ENCODE measurements around the gene FAM3D.

The FAM3D gene

GRCh38 chr3:58638591-58638990, 28.0 kb downstream of the FAM3D start:
- Histone ChIP-seq H2AFZ (ENCODE audit: low read length, unreplicated experiment) (peak overlapping the region; percentile 65), H3K27me3 (ENCODE audit: insufficient read depth, low read length) (no peaks in the 10 kb centered on the region), H3K4me1 (ENCODE audit: control insufficient read depth, insufficient read depth, low read length, unreplicated experiment) (peaks cover 9% of the 10 kb centered on the region), H3K79me2 (ENCODE audit: control insufficient read depth, insufficient read depth, low read length, unreplicated experiment) (no peaks in the 10 kb centered on the region), H3K27ac (ENCODE audit: low read depth, low read length) (no peak overlapping the region), H3K36me3 (ENCODE audit: insufficient read depth, low read length) (no peaks in the 10 kb centered on the region), H3K4me3 (ENCODE audit: low read depth, low read length) (no peak overlapping the region; the same call in 1 of the 2 replicates)

GRCh38 chr3:58637509-58637908, 29.1 kb downstream of the FAM3D start:
- H3K79me2 ChIP-seq (ENCODE audit: control insufficient read depth, insufficient read depth, low read length, unreplicated experiment): no peaks in the 10 kb centered on the region
- no peaks in the 10 kb centered on the region for H3K27me3 ChIP-seq (ENCODE audit: insufficient read depth, low read length)
- H2AFZ ChIP-seq (ENCODE audit: low read length, unreplicated experiment): no peak overlapping the region
- peaks cover 9% of the 10 kb centered on the region for H3K4me1 ChIP-seq (ENCODE audit: control insufficient read depth, insufficient read depth, low read length, unreplicated experiment)
- H3K27ac ChIP-seq (ENCODE audit: low read depth, low read length): no peak overlapping the region
- H3K4me3 ChIP-seq (ENCODE audit: low read depth, low read length): no peak overlapping the region
- no peaks in the 10 kb centered on the region for H3K36me3 ChIP-seq (ENCODE audit: insufficient read depth, low read length)

GRCh38 chr3:58635371-58636285, 30.9 kb downstream of the FAM3D start:
- peaks cover 9% of the 10 kb centered on the region for H3K4me1 ChIP-seq (ENCODE audit: control insufficient read depth, insufficient read depth, low read length, unreplicated experiment)
- H3K27me3 ChIP-seq (ENCODE audit: insufficient read depth, low read length): no peaks in the 10 kb centered on the region
- no peaks in the 10 kb centered on the region for H3K36me3 ChIP-seq (ENCODE audit: insufficient read depth, low read length)
- H3K27ac ChIP-seq (ENCODE audit: low read depth, low read length): no peak overlapping the region
- H3K4me3 ChIP-seq (ENCODE audit: low read depth, low read length): no peak overlapping the region
- no peaks in the 10 kb centered on the region for H3K79me2 ChIP-seq (ENCODE audit: control insufficient read depth, insufficient read depth, low read length, unreplicated experiment)
- no peak overlapping the region for H2AFZ ChIP-seq (ENCODE audit: low read length, unreplicated experiment)

GRCh38 chr3:58633157-58633865, 33.3 kb downstream of the FAM3D start:
- no peaks in the 10 kb centered on the region for H3K79me2 ChIP-seq (ENCODE audit: control insufficient read depth, insufficient read depth, low read length, unreplicated experiment)
- peaks cover 18% of the 10 kb centered on the region for H3K4me1 ChIP-seq (ENCODE audit: control insufficient read depth, insufficient read depth, low read length, unreplicated experiment)
- no peak overlapping the region for H3K4me3 ChIP-seq (ENCODE audit: low read depth, low read length)
- H3K27me3 ChIP-seq (ENCODE audit: insufficient read depth, low read length): no peaks in the 10 kb centered on the region
- no peaks in the 10 kb centered on the region for H3K36me3 ChIP-seq (ENCODE audit: insufficient read depth, low read length)
- H3K27ac ChIP-seq (ENCODE audit: low read depth, low read length): no peak overlapping the region
- H2AFZ ChIP-seq (ENCODE audit: low read length, unreplicated experiment): no peak overlapping the region

GRCh38 chr3:58631742-58632141, 34.8 kb downstream of the FAM3D start:
- no peaks in the 10 kb centered on the region for H3K36me3 ChIP-seq (ENCODE audit: insufficient read depth, low read length)
- H2AFZ ChIP-seq (ENCODE audit: low read length, unreplicated experiment): no peak overlapping the region
- H3K27ac ChIP-seq (ENCODE audit: low read depth, low read length): no peak overlapping the region
- no peaks in the 10 kb centered on the region for H3K79me2 ChIP-seq (ENCODE audit: control insufficient read depth, insufficient read depth, low read length, unreplicated experiment)
- peaks cover 30% of the 10 kb centered on the region for H3K4me1 ChIP-seq (ENCODE audit: control insufficient read depth, insufficient read depth, low read length, unreplicated experiment)
- H3K4me3 ChIP-seq (ENCODE audit: low read depth, low read length): no peak overlapping the region
- no peaks in the 10 kb centered on the region for H3K27me3 ChIP-seq (ENCODE audit: insufficient read depth, low read length)

GRCh38 chr3:58630710-58631092, 35.9 kb downstream of the FAM3D start:
- Histone ChIP-seq H3K79me2 (ENCODE audit: control insufficient read depth, insufficient read depth, low read length, unreplicated experiment) (no peaks in the 10 kb centered on the region), H3K36me3 (ENCODE audit: insufficient read depth, low read length) (no peaks in the 10 kb centered on the region), H3K27me3 (ENCODE audit: insufficient read depth, low read length) (no peaks in the 10 kb centered on the region), H3K4me1 (ENCODE audit: control insufficient read depth, insufficient read depth, low read length, unreplicated experiment) (peaks cover 30% of the 10 kb centered on the region), H2AFZ (ENCODE audit: low read length, unreplicated experiment) (no peak overlapping the region), H3K27ac (ENCODE audit: low read depth, low read length) (no peak overlapping the region), H3K4me3 (ENCODE audit: low read depth, low read length) (no peak overlapping the region)

GRCh38 chr3:58630076-58630709, 36.4 kb downstream of the FAM3D start:
- no peaks in the 10 kb centered on the region for H3K36me3 ChIP-seq (ENCODE audit: insufficient read depth, low read length)
- no peak overlapping the region for H3K27ac ChIP-seq (ENCODE audit: low read depth, low read length)
- H3K4me1 ChIP-seq (ENCODE audit: control insufficient read depth, insufficient read depth, low read length, unreplicated experiment): peaks cover 30% of the 10 kb centered on the region
- H2AFZ ChIP-seq (ENCODE audit: low read length, unreplicated experiment): no peak overlapping the region
- no peak overlapping the region for H3K4me3 ChIP-seq (ENCODE audit: low read depth, low read length)
- H3K79me2 ChIP-seq (ENCODE audit: control insufficient read depth, insufficient read depth, low read length, unreplicated experiment): no peaks in the 10 kb centered on the region
- H3K27me3 ChIP-seq (ENCODE audit: insufficient read depth, low read length): no peaks in the 10 kb centered on the region

- Histone ChIP-seq H3K79me2 (ENCODE audit: control insufficient read depth, insufficient read depth, low read length, unreplicated experiment) (no peaks in the 10 kb centered on the region), H3K27ac (ENCODE audit: low read depth, low read length) (peak overlapping the region; percentile 78), H3K4me3 (ENCODE audit: low read depth, low read length) (no peak overlapping the region), H3K36me3 (ENCODE audit: insufficient read depth, low read length) (no peaks in the 10 kb centered on the region), H2AFZ (ENCODE audit: low read length, unreplicated experiment) (no peak overlapping the region), H3K4me1 (ENCODE audit: control insufficient read depth, insufficient read depth, low read length, unreplicated experiment) (peaks cover 30% of the 10 kb centered on the region), H3K27me3 (ENCODE audit: insufficient read depth, low read length) (no peaks in the 10 kb centered on the region)
Measured at GRCh38 chr3:58629629-58630028, 36.9 kb downstream of the FAM3D start.

GRCh38 chr3:58628823-58629562, 37.6 kb downstream of the FAM3D start:
- Histone ChIP-seq H3K27ac (ENCODE audit: low read depth, low read length) (peak overlapping the region; percentile 78), H3K79me2 (ENCODE audit: control insufficient read depth, insufficient read depth, low read length, unreplicated experiment) (no peaks in the 10 kb centered on the region), H3K4me3 (ENCODE audit: low read depth, low read length) (peak overlapping the region; percentile 45; the same call in 1 of the 2 replicates), H3K36me3 (ENCODE audit: insufficient read depth, low read length) (no peaks in the 10 kb centered on the region), H3K27me3 (ENCODE audit: insufficient read depth, low read length) (no peaks in the 10 kb centered on the region), H2AFZ (ENCODE audit: low read length, unreplicated experiment) (peak overlapping the region; percentile 87), H3K4me1 (ENCODE audit: control insufficient read depth, insufficient read depth, low read length, unreplicated experiment) (peaks cover 30% of the 10 kb centered on the region)

- Histone ChIP-seq H3K79me2 (ENCODE audit: control insufficient read depth, insufficient read depth, low read length, unreplicated experiment) (no peaks in the 10 kb centered on the region), H3K27ac (ENCODE audit: low read depth, low read length) (peak overlapping the region; percentile 78), H3K36me3 (ENCODE audit: insufficient read depth, low read length) (no peaks in the 10 kb centered on the region), H3K4me3 (ENCODE audit: low read depth, low read length) (no peak overlapping the region), H3K4me1 (ENCODE audit: control insufficient read depth, insufficient read depth, low read length, unreplicated experiment) (peaks cover 30% of the 10 kb centered on the region), H3K27me3 (ENCODE audit: insufficient read depth, low read length) (no peaks in the 10 kb centered on the region), H2AFZ (ENCODE audit: low read length, unreplicated experiment) (no peak overlapping the region)
Measured at GRCh38 chr3:58627941-58628340, 38.6 kb downstream of the FAM3D start.
